AG10803 (cell line): ENCODE measurements around the gene RPS10.

ENCODE experiments used
- DNase-seq: peaks from one replicate; pipeline ENCODE4 v3.0.0; 2010; ENCODE audit warnings: low read depth
- H3K4me3 ChIP-seq: 2 replicates; pipeline ENCODE4 v1.5.1; 2011; ENCODE audit warnings: mild to moderate bottlenecking, low read length, control low read depth
- CTCF ChIP-seq: conservative IDR thresholded peaks from 2 replicates; pipeline ENCODE4 v1.5.1; 2011; ENCODE audit warnings: mild to moderate bottlenecking, low read length, control low read depth, inconsistent platforms

Gene RPS10

GRCh38 chr6:34425498-34426410 lies at the start of gene RPS10:
TSS of gene RPS10 (minus strand) at chr6:34426069. CDS start at chr6:34425221, 848 bp downstream.
- peak within 1 kb of the TSS; percentile 99 for H3K4me3 ChIP-seq
- DNase-seq: peak; percentile 90
- TF ChIP-seq CTCF: no peak

GRCh38 chr6:34475238-34475682 lies 49.4 kb upstream of the RPS10 start:
- H3K4me3 ChIP-seq: no peak overlapping the region
- DNase-seq: no peak
- no peak for TF ChIP-seq CTCF

DNA sequence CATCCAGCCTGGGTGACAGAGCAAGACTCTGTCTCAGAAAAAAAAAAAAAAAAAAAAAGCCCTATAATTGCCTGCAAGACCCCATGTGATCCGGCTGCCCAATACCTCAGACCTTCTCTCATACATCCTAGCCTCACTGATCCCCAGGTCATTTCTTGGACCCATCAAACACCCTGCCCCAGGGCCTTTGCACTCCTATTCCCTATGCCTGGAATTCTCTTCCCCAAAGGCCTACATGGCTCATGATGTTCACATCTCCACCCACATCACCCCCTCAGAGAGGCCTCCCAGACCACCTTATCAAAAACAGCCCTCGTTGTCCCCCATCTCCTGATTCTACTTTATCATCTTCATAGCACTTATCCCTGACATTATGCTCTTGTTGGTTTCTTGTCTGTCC lies 48.9 kb upstream of the RPS10 start:
- no peak for TF ChIP-seq CTCF
- no peak for DNase-seq
- no peak overlapping the region for H3K4me3 ChIP-seq

GRCh38 chr6:34473967-34474366 lies 48.1 kb upstream of the RPS10 start:
- no peak for TF ChIP-seq CTCF

GRCh38 chr6:34472425-34472824 lies 46.6 kb upstream of the RPS10 start:
- no peak for DNase-seq
- no peak overlapping the region for H3K4me3 ChIP-seq
- TF ChIP-seq CTCF: no peak

More at GRCh38 chr6:34473967-34474366, 48.1 kb upstream of the RPS10 start:
- no peak for DNase-seq
- H3K4me3 ChIP-seq: no peak overlapping the region

DNA sequence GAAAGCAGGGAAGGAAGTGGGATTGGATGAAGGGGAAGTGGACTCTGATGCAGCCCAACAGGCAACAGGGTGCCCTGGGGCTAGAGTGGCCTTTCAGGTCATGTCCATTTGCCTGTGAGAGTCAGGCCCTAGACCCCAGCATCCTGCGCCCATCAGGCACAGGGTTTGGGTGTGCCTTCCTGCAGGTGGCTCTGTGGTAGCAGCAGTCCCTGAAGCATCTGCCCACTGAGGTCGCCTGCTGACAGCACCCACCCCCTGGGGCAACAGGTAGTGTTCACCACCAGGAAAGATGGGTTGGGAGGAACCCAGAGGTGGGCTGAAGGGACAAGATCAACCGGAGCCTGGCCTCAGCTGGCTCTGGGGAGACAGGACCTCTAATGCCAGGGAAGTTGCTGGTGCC lies 43.6 kb upstream of the RPS10 start:
- DNase-seq: no peak
- H3K4me3 ChIP-seq: no peak overlapping the region
- no peak for TF ChIP-seq CTCF

DNA sequence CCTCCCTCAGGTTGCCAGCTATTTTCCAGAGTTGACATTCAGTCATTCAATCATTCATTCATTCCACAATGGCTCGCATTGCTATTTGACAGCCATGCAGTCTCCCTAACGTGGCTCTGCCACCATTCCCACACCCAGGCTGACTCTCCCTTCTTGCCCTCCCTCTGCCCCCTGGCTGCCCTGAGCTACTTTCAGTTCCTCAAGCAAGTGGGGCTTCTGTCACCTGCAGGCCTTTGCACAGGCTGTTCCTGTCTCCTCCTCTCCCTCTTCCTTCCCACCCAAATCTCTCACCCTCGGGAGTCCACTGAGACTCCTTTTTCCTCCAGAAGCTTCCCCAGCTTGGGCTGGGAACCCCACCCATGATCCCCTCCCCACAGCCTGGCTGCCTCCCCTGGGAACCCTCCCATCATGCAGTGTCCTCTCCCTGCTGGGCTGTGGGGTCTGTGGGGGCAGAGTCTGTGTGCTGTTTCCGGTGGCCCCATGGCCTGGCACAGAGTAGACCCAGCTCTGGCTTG lies 42.6 kb upstream of the RPS10 start:
- H3K4me3 ChIP-seq: no peak overlapping the region
- no peak for TF ChIP-seq CTCF
- no peak for DNase-seq
